Activated CD8-positive, alpha-beta memory T cell treated with anti-CD3 and anti-CD28 coated beads, Interleukin-2, amount 50 U/mL, for 4 hours (primary cell): ENCODE measurements around the gene TMEM18.

ENCODE experiments used
- DNase-seq: peaks from one replicate; pipeline ENCODE4 v3.0.0-alpha.2; 2020

TMEM18 gene

GRCh38 chr2:650343-651310 lies 26.6 kb downstream of the TMEM18 start:
- no peak for DNase-seq

GRCh38 chr2:649426-650342 lies 27.5 kb downstream of the TMEM18 start:
- DNase-seq: no peak

GRCh38 chr2:648476-649424 lies 28.5 kb downstream of the TMEM18 start:
- DNase-seq: no peak

GRCh38 chr2:647691-648231 lies 29.4 kb downstream of the TMEM18 start:
- no peak for DNase-seq

- no peak for DNase-seq
Observed at GRCh38 chr2:647003-647560, 30.1 kb downstream of the TMEM18 start.

- DNase-seq: no peak
Observed at GRCh38 chr2:644871-645270, 32.3 kb downstream of the TMEM18 start.

GRCh38 chr2:643761-644160 lies 33.4 kb downstream of the TMEM18 start:
- DNase-seq: no peak

- DNase-seq: no peak
Observed at GRCh38 chr2:643334-643733, 33.9 kb downstream of the TMEM18 start.

- no peak for DNase-seq
Observed at GRCh38 chr2:641872-642815, 35.1 kb downstream of the TMEM18 start.

- DNase-seq: no peak
Observed at GRCh38 chr2:641164-641871, 35.9 kb downstream of the TMEM18 start.

GRCh38 chr2:639703-640102 lies 37.5 kb downstream of the TMEM18 start:
- DNase-seq: no peak

GRCh38 chr2:637804-638203 lies 39.4 kb downstream of the TMEM18 start:
- no peak for DNase-seq

- DNase-seq: no peak
Observed at GRCh38 chr2:637406-637776, 39.8 kb downstream of the TMEM18 start.

- peak; percentile 55 for DNase-seq
Observed at GRCh38 chr2:636641-637405, 40.4 kb downstream of the TMEM18 start.

GRCh38 chr2:635687-636621 lies 41.3 kb downstream of the TMEM18 start:
- DNase-seq: no peak

GRCh38 chr2:634636-635388 lies 42.4 kb downstream of the TMEM18 start:
- no peak for DNase-seq

- no peak for DNase-seq
Observed at GRCh38 chr2:634041-634440, 43.2 kb downstream of the TMEM18 start.
